GM18870 (cell line): ENCODE data around the gene RHBDL2.
"Not testable (repeated sequence)": the region's sequence is repeated elsewhere in the genome, so short reads cannot be mapped to it uniquely, and the experiment has no call there.

Experiments used
- ATAC-seq: cut with Tn5 transposase; IDR thresholded peaks from one replicate; pipeline ENCODE4 v1.9.1; 2021; ENCODE audit warnings: moderate library complexity; ENCODE audit not compliant: unreplicated experiment

RHBDL2 gene

GRCh38 chr1:38941527-38942019 is at the start of gene RHBDL2:
Gene RHBDL2, minus strand, starts transcription at chr1:38941830. Its CDS starts 22,618 bp downstream, at chr1:38919212.
- no peak for ATAC-seq

- peak; percentile 82 for ATAC-seq
Observed at GRCh38 chr1:38990738-38991637, 49.4 kb upstream of the RHBDL2 start, which contains the start of gene AKIRIN1. Gene AKIRIN1, plus strand, starts transcription at chr1:38991276. Its CDS starts 105 bp downstream, at chr1:38991381.

GRCh38 chr1:38990386-38990737 is 48.7 kb upstream of the RHBDL2 start:
- ATAC-seq = no peak

GRCh38 chr1:38989979-38990378 is 48.3 kb upstream of the RHBDL2 start:
- no peak for ATAC-seq

GRCh38 chr1:38979380-38979779 is 37.8 kb upstream of the RHBDL2 start:
- ATAC-seq = not testable (repeated sequence)

GRCh38 chr1:38978245-38978542 is 36.6 kb upstream of the RHBDL2 start:
- ATAC-seq = not testable (repeated sequence)

GRCh38 chr1:38977399-38978244 is 36.0 kb upstream of the RHBDL2 start:
- not testable (repeated sequence) for ATAC-seq

- ATAC-seq = no peak
Observed at GRCh38 chr1:38973659-38974437, 32.2 kb upstream of the RHBDL2 start.

- ATAC-seq = not testable (repeated sequence)
Observed at GRCh38 chr1:38973145-38973544, 31.5 kb upstream of the RHBDL2 start.

- ATAC-seq = no peak
Observed at GRCh38 chr1:38964140-38964548, 22.5 kb upstream of the RHBDL2 start.

GRCh38 chr1:38962560-38962959 is 20.9 kb upstream of the RHBDL2 start:
- ATAC-seq = no peak

- no peak for ATAC-seq
Observed at GRCh38 chr1:38962113-38962512, 20.5 kb upstream of the RHBDL2 start.

- ATAC-seq = no peak
Observed at GRCh38 chr1:38958967-38959366, 17.3 kb upstream of the RHBDL2 start.

GRCh38 chr1:38953433-38953860 is 11.8 kb upstream of the RHBDL2 start:
- no peak for ATAC-seq

- ATAC-seq = no peak
Observed at GRCh38 chr1:38950553-38950952, 8.9 kb upstream of the RHBDL2 start.

- ATAC-seq = no peak
Observed at GRCh38 chr1:38944547-38944946, 2.9 kb upstream of the RHBDL2 start.

- no peak for ATAC-seq
Observed at GRCh38 chr1:38942664-38943428, 1.2 kb upstream of the RHBDL2 start.

GRCh38 chr1:38941093-38941492 is 537 bp downstream of the RHBDL2 start:
- no peak for ATAC-seq

GRCh38 chr1:38940339-38941047 is 1.1 kb downstream of the RHBDL2 start:
- no peak for ATAC-seq
